Measurements from ENCODE around the gene SNX6.
A peak's percentile ranks its signal among the peaks of the same experiment; 100 is the strongest.

SNX6 gene

DNA sequence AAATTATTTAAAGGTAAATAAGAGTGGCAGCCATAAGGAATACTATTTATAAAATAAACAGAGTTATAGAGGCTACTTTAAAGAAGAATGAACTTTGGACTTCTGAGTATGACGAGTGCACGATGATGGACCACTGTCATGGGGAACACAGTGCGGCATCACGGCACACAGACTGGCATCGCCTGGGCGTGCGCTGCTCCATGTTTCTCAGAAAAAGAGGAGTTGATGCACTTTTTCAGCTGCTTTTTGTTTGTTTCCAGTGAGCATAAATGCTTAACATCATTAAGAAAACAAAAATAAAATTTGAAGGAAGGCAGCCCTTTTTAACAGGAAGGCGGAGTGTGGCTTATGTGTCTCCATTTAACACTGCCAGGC is 67.2 kb downstream of the SNX6 start:
- TF ChIP-seq, protein P1, sequence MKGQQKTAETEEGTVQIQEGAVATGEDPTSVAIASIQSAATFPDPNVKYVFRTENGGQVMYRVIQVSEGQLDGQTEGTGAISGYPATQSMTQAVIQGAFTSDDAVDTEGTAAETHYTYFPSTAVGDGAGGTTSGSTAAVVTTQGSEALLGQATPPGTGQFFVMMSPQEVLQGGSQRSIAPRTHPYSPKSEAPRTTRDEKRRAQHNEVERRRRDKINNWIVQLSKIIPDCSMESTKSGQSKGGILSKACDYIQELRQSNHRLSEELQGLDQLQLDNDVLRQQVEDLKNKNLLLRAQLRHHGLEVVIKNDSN (IDR thresholded peaks at IDR 0.05): no peak
- no peak for TF ChIP-seq CREB1 (IDR thresholded peaks at IDR 0.05; ENCODE audit: low read depth)
- no peak for TF ChIP-seq EP300 (IDR thresholded peaks at IDR 0.05; ENCODE audit: borderline replicate concordance)
- no peak for TF ChIP-seq NFIC (IDR thresholded peaks at IDR 0.05)

DNA sequence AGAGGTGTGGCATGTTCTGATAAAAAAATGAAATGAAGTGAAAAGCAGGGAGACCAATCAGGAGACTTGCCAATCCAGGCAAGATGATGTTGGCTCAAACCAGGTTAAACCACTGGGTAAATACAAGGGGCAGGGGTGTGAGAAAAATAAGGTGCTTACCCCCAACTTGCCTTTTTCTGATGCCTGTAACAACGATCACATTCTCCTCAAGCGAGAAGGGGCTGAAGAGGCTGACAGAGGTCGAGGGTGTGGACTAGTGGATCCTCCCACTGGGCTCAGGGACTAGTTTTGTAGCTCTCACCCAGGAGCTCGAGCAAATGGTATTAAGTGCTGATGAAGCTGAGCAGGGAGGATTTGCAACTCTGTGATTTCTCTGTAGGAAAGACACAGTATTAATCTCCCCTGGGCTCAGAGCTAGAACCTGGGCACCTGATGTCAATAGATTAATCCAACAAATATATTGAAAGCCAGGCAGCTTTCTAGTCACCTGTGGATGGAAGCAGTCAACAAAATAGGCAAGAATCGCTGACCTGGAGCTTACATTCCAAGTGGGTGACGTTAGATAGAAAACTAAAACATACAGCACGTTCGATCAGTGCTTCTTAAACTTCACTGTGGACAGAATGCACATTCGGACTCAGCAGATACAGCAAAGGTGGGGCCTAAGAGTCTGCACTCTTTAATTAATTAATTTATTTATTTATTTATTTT is 75.3 kb downstream of the SNX6 start:
- TF ChIP-seq ZBTB7A (IDR thresholded peaks at IDR 0.05; ENCODE audit: low read depth): no peak
- TF ChIP-seq, protein P2, sequence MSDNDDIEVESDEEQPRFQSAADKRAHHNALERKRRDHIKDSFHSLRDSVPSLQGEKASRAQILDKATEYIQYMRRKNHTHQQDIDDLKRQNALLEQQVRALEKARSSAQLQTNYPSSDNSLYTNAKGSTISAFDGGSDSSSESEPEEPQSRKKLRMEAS (IDR thresholded peaks at IDR 0.05): no peak

DNA sequence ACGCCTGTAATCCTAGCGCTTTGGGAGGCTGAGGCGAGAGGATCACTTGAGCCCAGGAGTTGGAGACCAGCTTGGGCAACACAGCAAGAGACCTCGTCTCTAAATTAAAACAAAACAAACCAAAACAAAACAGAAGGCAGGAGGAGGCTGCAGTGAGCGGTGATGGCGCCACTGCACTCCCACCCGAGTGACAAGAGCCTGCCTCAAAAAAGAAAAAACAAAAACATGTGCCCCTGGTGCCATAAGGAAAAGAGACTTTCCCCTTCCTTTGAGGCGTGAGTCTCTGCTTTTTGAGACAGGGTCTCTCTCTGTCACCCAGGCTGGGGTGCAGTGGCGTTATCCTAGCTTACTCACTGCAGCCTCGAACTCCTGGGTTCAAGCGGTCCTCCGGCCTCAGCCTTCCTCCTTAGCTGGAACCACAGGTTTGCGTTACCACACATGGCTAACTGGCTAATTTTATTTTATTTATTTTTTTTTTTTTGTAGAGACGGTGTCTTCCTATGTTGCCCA is 81.4 kb downstream of the SNX6 start:
- TF ChIP-seq TEAD4 (IDR thresholded peaks at IDR 0.05) (no peak), ZBTB7A (IDR thresholded peaks at IDR 0.05; ENCODE audit: low read depth) (no peak), FOXM1 (IDR thresholded peaks at IDR 0.05; ENCODE audit: borderline replicate concordance, low read depth) (no peak), NFIC (IDR thresholded peaks at IDR 0.05) (no peak), EGR1 (IDR thresholded peaks at IDR 0.05) (no peak), TAF1 (IDR thresholded peaks at IDR 0.05; ENCODE audit: low read depth) (no peak), RAD21 (IDR thresholded peaks at IDR 0.05; ENCODE audit: low read depth) (no peak), TCF12 (IDR thresholded peaks at IDR 0.05; ENCODE audit: low read depth) (no peak), CEBPB (IDR thresholded peaks at IDR 0.05) (no peak), YY1 (IDR thresholded peaks at IDR 0.05; ENCODE audit: low read depth) (no peak), EP300 (IDR thresholded peaks at IDR 0.05; ENCODE audit: borderline replicate concordance) (no peak), CREB1 (IDR thresholded peaks at IDR 0.05; ENCODE audit: low read depth) (no peak)
- TF ChIP-seq, protein P2 (IDR thresholded peaks at IDR 0.05): no peak
- TF ChIP-seq, protein P1 (IDR thresholded peaks at IDR 0.05): no peak
- TF ChIP-seq, protein P3, sequence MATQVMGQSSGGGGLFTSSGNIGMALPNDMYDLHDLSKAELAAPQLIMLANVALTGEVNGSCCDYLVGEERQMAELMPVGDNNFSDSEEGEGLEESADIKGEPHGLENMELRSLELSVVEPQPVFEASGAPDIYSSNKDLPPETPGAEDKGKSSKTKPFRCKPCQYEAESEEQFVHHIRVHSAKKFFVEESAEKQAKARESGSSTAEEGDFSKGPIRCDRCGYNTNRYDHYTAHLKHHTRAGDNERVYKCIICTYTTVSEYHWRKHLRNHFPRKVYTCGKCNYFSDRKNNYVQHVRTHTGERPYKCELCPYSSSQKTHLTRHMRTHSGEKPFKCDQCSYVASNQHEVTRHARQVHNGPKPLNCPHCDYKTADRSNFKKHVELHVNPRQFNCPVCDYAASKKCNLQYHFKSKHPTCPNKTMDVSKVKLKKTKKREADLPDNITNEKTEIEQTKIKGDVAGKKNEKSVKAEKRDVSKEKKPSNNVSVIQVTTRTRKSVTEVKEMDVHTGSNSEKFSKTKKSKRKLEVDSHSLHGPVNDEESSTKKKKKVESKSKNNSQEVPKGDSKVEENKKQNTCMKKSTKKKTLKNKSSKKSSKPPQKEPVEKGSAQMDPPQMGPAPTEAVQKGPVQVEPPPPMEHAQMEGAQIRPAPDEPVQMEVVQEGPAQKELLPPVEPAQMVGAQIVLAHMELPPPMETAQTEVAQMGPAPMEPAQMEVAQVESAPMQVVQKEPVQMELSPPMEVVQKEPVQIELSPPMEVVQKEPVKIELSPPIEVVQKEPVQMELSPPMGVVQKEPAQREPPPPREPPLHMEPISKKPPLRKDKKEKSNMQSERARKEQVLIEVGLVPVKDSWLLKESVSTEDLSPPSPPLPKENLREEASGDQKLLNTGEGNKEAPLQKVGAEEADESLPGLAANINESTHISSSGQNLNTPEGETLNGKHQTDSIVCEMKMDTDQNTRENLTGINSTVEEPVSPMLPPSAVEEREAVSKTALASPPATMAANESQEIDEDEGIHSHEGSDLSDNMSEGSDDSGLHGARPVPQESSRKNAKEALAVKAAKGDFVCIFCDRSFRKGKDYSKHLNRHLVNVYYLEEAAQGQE (IDR thresholded peaks at IDR 0.05; ENCODE audit: low read depth): no peak

DNA sequence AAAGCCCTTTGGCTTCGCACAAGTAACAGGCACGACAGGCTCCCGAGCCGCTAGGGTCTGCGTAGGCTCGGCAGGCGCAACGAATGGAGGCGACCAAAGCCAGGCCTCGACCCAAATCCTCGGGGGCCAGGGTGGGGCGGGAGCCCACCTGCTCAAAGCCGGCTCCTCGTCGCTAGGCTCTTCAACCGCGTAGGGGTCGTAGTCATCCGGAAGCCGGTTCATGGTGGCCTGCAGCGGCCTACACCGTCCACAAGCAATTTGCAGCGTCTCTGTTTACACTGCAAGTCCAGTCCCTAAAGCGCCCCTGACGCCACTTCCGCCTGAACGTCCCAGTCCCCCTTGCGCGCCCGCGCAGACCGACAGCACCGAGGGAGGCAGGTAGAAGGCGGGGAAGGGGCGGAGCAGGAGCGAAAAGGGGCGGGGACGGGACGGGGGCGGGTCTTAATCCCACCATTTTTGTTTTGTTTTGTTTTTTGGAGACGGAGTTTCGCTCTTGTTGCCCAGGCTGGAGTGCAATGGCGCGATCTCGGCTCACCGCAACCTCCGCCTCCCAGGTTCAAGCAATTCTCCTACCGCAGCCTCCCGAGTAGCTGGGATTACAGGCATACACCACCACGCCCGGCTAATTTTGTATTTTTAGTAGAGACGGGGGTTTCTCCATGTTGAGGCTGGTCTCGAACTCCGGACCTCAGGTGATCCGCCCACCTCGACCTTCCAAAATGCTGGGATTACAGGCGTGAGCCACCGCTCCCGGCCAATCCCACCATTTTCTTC is 90.4 kb downstream of the SNX6 start, which contains the start of gene EAPP:
TSS of gene EAPP (minus strand) at position 295 of the 774 bp plus-strand sequence. CDS start at position 222, 73 bp downstream.
- 0 out of 2 replicates have a peak, but pooled peaks have one; percentile 49 for TF ChIP-seq ZBTB7A (IDR thresholded peaks at IDR 0.05; ENCODE audit: low read depth)
- TF ChIP-seq TAF1 (IDR thresholded peaks at IDR 0.05; ENCODE audit: low read depth): peak; percentile 74
- peak; percentile 69 for TF ChIP-seq YY1 (IDR thresholded peaks at IDR 0.05; ENCODE audit: low read depth)
- TF ChIP-seq, protein P2 (IDR thresholded peaks at IDR 0.05): peak; percentile 51; the same call in 1 of the 2 replicates
- TF ChIP-seq, protein P3 (IDR thresholded peaks at IDR 0.05; ENCODE audit: low read depth): no peak
- TF ChIP-seq TEAD4 (IDR thresholded peaks at IDR 0.05): no peak
- peak; percentile 73 for TF ChIP-seq CREB1 (IDR thresholded peaks at IDR 0.05; ENCODE audit: low read depth)
- peak; percentile 46; the same call in 1 of the 2 replicates for TF ChIP-seq TCF12 (IDR thresholded peaks at IDR 0.05; ENCODE audit: low read depth)

DNA sequence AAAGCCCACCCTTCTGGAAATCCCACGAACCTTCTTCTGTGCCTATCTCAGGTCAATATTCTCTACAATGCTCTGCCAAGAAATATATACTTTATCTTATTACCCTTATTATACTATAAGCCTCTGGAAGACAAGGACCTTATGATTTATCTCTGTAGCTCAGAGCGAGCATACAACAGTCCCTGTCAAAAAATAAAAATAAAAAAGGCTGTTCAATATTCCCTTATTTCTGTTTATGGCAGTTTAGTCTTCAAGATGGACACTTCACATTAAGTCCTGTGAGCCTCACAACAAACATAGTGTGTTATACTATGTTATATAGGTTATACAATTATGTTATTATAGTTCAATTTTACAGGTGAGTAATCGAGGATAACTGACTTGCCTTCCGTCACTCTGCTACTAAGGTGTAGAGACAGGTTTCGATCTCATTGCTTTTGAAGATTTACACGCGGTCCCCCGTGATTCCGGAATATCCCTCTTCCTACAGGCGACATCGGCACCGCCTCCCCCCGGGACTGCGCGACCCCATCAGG is 91.0 kb downstream of the SNX6 start:
- no peak; the same call in 1 of the 2 replicates for TF ChIP-seq ZBTB7A (IDR thresholded peaks at IDR 0.05; ENCODE audit: low read depth)
- TF ChIP-seq NFIC (IDR thresholded peaks at IDR 0.05): no peak
- TF ChIP-seq CREB1 (IDR thresholded peaks at IDR 0.05; ENCODE audit: low read depth): no peak
- no peak for TF ChIP-seq TCF12 (IDR thresholded peaks at IDR 0.05; ENCODE audit: low read depth)
- TF ChIP-seq FOXM1 (IDR thresholded peaks at IDR 0.05; ENCODE audit: borderline replicate concordance, low read depth): no peak
- no peak for TF ChIP-seq YY1 (IDR thresholded peaks at IDR 0.05; ENCODE audit: low read depth)
- no peak for TF ChIP-seq EP300 (IDR thresholded peaks at IDR 0.05; ENCODE audit: borderline replicate concordance)
- no peak for TF ChIP-seq CEBPB (IDR thresholded peaks at IDR 0.05)
- TF ChIP-seq TAF1 (IDR thresholded peaks at IDR 0.05; ENCODE audit: low read depth): no peak
- TF ChIP-seq, protein P1 (IDR thresholded peaks at IDR 0.05): no peak
- TF ChIP-seq RAD21 (IDR thresholded peaks at IDR 0.05; ENCODE audit: low read depth): no peak
- TF ChIP-seq, protein P3 (IDR thresholded peaks at IDR 0.05; ENCODE audit: low read depth): no peak

Measured in Ishikawa (cell line).